H9 (cell line): Measurements from ENCODE around the gene DCUN1D4. TPM values are rescaled to one million over a fixed set of nuclear protein-coding genes. Genes with fewer than 3 reads are reported as not detected.

Source experiments
- DNase-seq: peaks from one replicate; pipeline ENCODE4 v3.0.0-alpha.2; 2017
- H2AFZ ChIP-seq: one replicate; pipeline ENCODE4 v1.6.1; 2013; ENCODE audit warnings: mild to moderate bottlenecking, low read length, control low read depth, moderate library complexity
- H2AK5ac ChIP-seq: 2 replicates; pipeline ENCODE4 v1.6.1; 2013; ENCODE audit warnings: low read length, control low read depth, mixed read lengths; ENCODE audit not compliant: insufficient read length
- H2BK120ac ChIP-seq: one replicate; pipeline ENCODE4 v1.6.1; 2013; ENCODE audit warnings: low read depth, mild to moderate bottlenecking, low read length, control low read depth, inconsistent platforms; ENCODE audit not compliant: poor library complexity, severe bottlenecking
- H2BK12ac ChIP-seq: 2 replicates; pipeline ENCODE4 v1.6.1; 2013; ENCODE audit warnings: low read length, control low read depth, mixed read lengths, low read depth; ENCODE audit not compliant: insufficient read length
- H2BK15ac ChIP-seq: 2 replicates; pipeline ENCODE4 v1.6.1; 2013; ENCODE audit warnings: low read depth, low read length, control low read depth
- H2BK20ac ChIP-seq: one replicate; pipeline ENCODE4 v1.6.1; 2013; ENCODE audit warnings: low read depth, mild to moderate bottlenecking, low read length, control low read depth, inconsistent platforms; ENCODE audit not compliant: poor library complexity, severe bottlenecking
- H2BK5ac ChIP-seq: 2 replicates; pipeline ENCODE4 v1.6.1; 2013; ENCODE audit warnings: low read length, control low read depth, mixed read lengths; ENCODE audit not compliant: insufficient read length
- H3K14ac ChIP-seq: 2 replicates; pipeline ENCODE4 v1.6.1; 2013; ENCODE audit warnings: low read length, control low read depth; ENCODE audit not compliant: insufficient read depth
- H3K18ac ChIP-seq: 2 replicates; pipeline ENCODE4 v1.6.1; 2013; ENCODE audit warnings: low read depth, mild to moderate bottlenecking, mixed read lengths, low read length, control low read depth; ENCODE audit not compliant: insufficient read length
- H3K23ac ChIP-seq: 2 replicates; pipeline ENCODE4 v1.6.1; 2013; ENCODE audit warnings: low read length, control low read depth, mixed read lengths, low read depth; ENCODE audit not compliant: insufficient read length
- H3K23me2 ChIP-seq: 2 replicates; pipeline ENCODE4 v1.6.1; 2013; ENCODE audit warnings: low read depth, mild to moderate bottlenecking, mixed read lengths, low read length, control low read depth; ENCODE audit not compliant: insufficient read length, poor library complexity, severe bottlenecking
- H3K27ac ChIP-seq: 2 replicates; pipeline ENCODE4 v1.5.1; 2013; ENCODE audit warnings: low read length, control low read depth, mixed read lengths, low read depth; ENCODE audit not compliant: insufficient read length
- H3K27me3 ChIP-seq: 2 replicates; pipeline ENCODE4 v1.6.1; 2013; ENCODE audit warnings: low read length, control low read depth, inconsistent platforms; ENCODE audit not compliant: insufficient read depth
- H3K4ac ChIP-seq: 2 replicates; pipeline ENCODE4 v1.6.1; 2013; ENCODE audit warnings: low read depth, mild to moderate bottlenecking, control low read depth, inconsistent platforms, low read length, moderate library complexity
- H3K4me1 ChIP-seq: 2 replicates; pipeline ENCODE4 v1.6.1; 2013; ENCODE audit warnings: low read length, control low read depth, inconsistent platforms; ENCODE audit not compliant: insufficient read depth
- H3K4me2 ChIP-seq: 2 replicates; pipeline ENCODE4 v1.6.1; 2013; ENCODE audit warnings: low read length, control low read depth, mixed read lengths; ENCODE audit not compliant: insufficient read length, insufficient read depth
- H3K56ac ChIP-seq: 2 replicates; pipeline ENCODE4 v1.6.1; 2013; ENCODE audit warnings: low read depth, mild to moderate bottlenecking, mixed read lengths, low read length, control low read depth; ENCODE audit not compliant: insufficient read length
- H3K79me1 ChIP-seq: 2 replicates; pipeline ENCODE4 v1.6.1; 2013; ENCODE audit warnings: low read depth, mild to moderate bottlenecking, moderate library complexity, low read length, control low read depth, inconsistent platforms; ENCODE audit not compliant: insufficient read depth, poor library complexity, severe bottlenecking
- H3K79me2 ChIP-seq: 2 replicates; pipeline ENCODE4 v1.6.1; 2013; ENCODE audit warnings: low read length, control low read depth, inconsistent platforms; ENCODE audit not compliant: insufficient read depth
- H3K9ac ChIP-seq: 2 replicates; pipeline ENCODE4 v1.6.1; 2013; ENCODE audit warnings: low read length, control low read depth, mixed read lengths; ENCODE audit not compliant: insufficient read length; ENCODE audit errors: extremely low read depth
- H3K9me3 ChIP-seq: one replicate; pipeline ENCODE4 v1.6.1; 2013; ENCODE audit warnings: low read depth, low read length, inconsistent platforms; ENCODE audit not compliant: control insufficient read depth
- H3T11ph ChIP-seq: one replicate; pipeline ENCODE4 v1.6.1; 2013; ENCODE audit warnings: mild to moderate bottlenecking, low read length, control low read depth, inconsistent platforms
- H4K20me1 ChIP-seq: one replicate; pipeline ENCODE4 v1.6.1; 2013; ENCODE audit not compliant: control insufficient read depth, insufficient read length, insufficient read depth
- H4K5ac ChIP-seq: 2 replicates; pipeline ENCODE4 v1.6.1; 2013; ENCODE audit warnings: low read depth, mild to moderate bottlenecking, mixed read lengths, low read length, control low read depth; ENCODE audit not compliant: insufficient read length
- H4K8ac ChIP-seq: replicated peaks from 2 replicates; pipeline ENCODE4 v1.6.1; 2013; ENCODE audit warnings: low read length, control low read depth, mixed read lengths, low read depth; ENCODE audit not compliant: insufficient read length
- H4K91ac ChIP-seq: 2 replicates; pipeline ENCODE4 v1.6.1; 2013; ENCODE audit warnings: low read depth, mild to moderate bottlenecking, moderate library complexity, mixed read lengths, low read length, control low read depth; ENCODE audit not compliant: insufficient read length
- H3K27ac Mint-ChIP-seq, 3 experiments: 2 replicates in 2 of 3; 3 replicates in 1 of 3; pipeline ENCODE4 v1.8.0; 2020 to 2021; ENCODE audit warnings: mixed read lengths in 3 of 3, mild to moderate bottlenecking in 1 of 3, moderate library complexity in 1 of 3
- H3K27me3 Mint-ChIP-seq: 2 replicates; pipeline ENCODE4 v1.8.0; 2021; ENCODE audit warnings: low read depth, mild to moderate bottlenecking, moderate library complexity, mixed read lengths
- H3K36me3 Mint-ChIP-seq, 3 experiments: 2 replicates in 2 of 3; 3 replicates in 1 of 3; pipeline ENCODE4 v1.8.0; 2020 to 2021; ENCODE audit warnings: low read depth in 3 of 3, mixed read lengths in 3 of 3; ENCODE audit not compliant: insufficient read depth in 1 of 3
- H3K4me1 Mint-ChIP-seq, 2 experiments: 2 replicates each; pipeline ENCODE4 v1.8.0; 2020; ENCODE audit warnings: mixed read lengths in 2 of 2
- H3K4me3 Mint-ChIP-seq, 2 experiments: 2 replicates in 1 of 2; 3 replicates in 1 of 2; pipeline ENCODE4 v1.8.0; 2020 to 2021; ENCODE audit warnings: mild to moderate bottlenecking in 2 of 2, mixed read lengths in 2 of 2, moderate library complexity in 1 of 2
- H3K9me3 Mint-ChIP-seq, 2 experiments: 2 replicates in 1 of 2; 3 replicates in 1 of 2; pipeline ENCODE4 v1.8.0; 2020; ENCODE audit warnings: mild to moderate bottlenecking in 2 of 2, mixed read lengths in 2 of 2, moderate library complexity in 1 of 2
- WGBS: extraction: QIAGEN DNeasy Blood & Tissue Kit; methylation state at CpG from one replicate; pipeline ENCODE4 v1.1.7; 2013; ENCODE audit warnings: missing lambda C conversion rate, low lambda C conversion rate, mixed read lengths; ENCODE audit not compliant: insufficient read length; ENCODE audit errors: extremely low coverage; 5-methylcytosine and 5-hydroxymethylcytosine counted together
- total RNA-seq: library from RNA; stranded (reverse); gene quantifications from 2 replicates; pipeline ENCODE4 v1.2.1, GENCODE V29; 2021
- TF ChIP-seq, protein P1 (sequence below): fragments of 200-600 bp; sonication (generic); conservative IDR thresholded peaks from 3 replicates; pipeline ENCODE4 v1.8.0; 2021; ENCODE audit warnings: antibody characterized with exemption, mild to moderate bottlenecking

Gene DCUN1D4
- total RNA-seq, 1 experiment from 2014 or later, result 46.7 TPM

GRCh38 chr4:51901363-51901762 is 58.4 kb downstream of the DCUN1D4 start:
- H3K79me1 ChIP-seq, result no peaks in the 10 kb centered on the region

More at GRCh38 chr4:51901363-51901762, 58.4 kb downstream of the DCUN1D4 start:
- Histone ChIP-seq H2BK12ac (no peak overlapping the region), H3K4me2 (no peak overlapping the region), H4K5ac (no peak overlapping the region), H4K8ac (no peak overlapping the region), H3K4me1 (no peaks in the 10 kb centered on the region), H3K18ac (no peak overlapping the region), H2AFZ (no peak overlapping the region), H3K4ac (no peak overlapping the region), H2BK5ac (no peak overlapping the region), H2BK120ac (no peak overlapping the region), H2BK20ac (no peak overlapping the region), H3K9ac (no peak overlapping the region), H3K9me3 (no peaks in the 10 kb centered on the region), H4K20me1 (no peaks in the 10 kb centered on the region), H3K27me3 (no peaks in the 10 kb centered on the region), H2AK5ac (no peak overlapping the region), H3K23me2 (no peaks in the 10 kb centered on the region), H3K79me2 (no peaks in the 10 kb centered on the region), H2BK15ac (no peak overlapping the region), H3T11ph (no peak overlapping the region), H4K91ac (no peak overlapping the region), H3K27ac (no peak overlapping the region), H3K56ac (no peak overlapping the region), H3K23ac (no peak overlapping the region), H3K14ac (no peak overlapping the region; the same call in 1 of the 2 replicates)
- H3K27ac Mint-ChIP-seq, result peak overlapping the region in 1 of 3 experiments; percentile 29; a peak in 2 of 7 replicates
- no CpG with 5 or more reads among the region's 5 CpGs for WGBS
- peaks cover 22 to 54% (median 52%) of the 10 kb centered on the region in 3 experiments; a peak in 6 of 7 replicates for H3K36me3 Mint-ChIP-seq
- H3K9me3 Mint-ChIP-seq, result no peaks in the 10 kb centered on the region
- H3K4me3 Mint-ChIP-seq, result no peak overlapping the region
- H3K27me3 Mint-ChIP-seq, result no peaks in the 10 kb centered on the region
- peaks cover 2 to 3% of the 10 kb centered on the region in 2 experiments; a peak in 1 of 4 replicates for H3K4me1 Mint-ChIP-seq
- TF ChIP-seq, protein P1, sequence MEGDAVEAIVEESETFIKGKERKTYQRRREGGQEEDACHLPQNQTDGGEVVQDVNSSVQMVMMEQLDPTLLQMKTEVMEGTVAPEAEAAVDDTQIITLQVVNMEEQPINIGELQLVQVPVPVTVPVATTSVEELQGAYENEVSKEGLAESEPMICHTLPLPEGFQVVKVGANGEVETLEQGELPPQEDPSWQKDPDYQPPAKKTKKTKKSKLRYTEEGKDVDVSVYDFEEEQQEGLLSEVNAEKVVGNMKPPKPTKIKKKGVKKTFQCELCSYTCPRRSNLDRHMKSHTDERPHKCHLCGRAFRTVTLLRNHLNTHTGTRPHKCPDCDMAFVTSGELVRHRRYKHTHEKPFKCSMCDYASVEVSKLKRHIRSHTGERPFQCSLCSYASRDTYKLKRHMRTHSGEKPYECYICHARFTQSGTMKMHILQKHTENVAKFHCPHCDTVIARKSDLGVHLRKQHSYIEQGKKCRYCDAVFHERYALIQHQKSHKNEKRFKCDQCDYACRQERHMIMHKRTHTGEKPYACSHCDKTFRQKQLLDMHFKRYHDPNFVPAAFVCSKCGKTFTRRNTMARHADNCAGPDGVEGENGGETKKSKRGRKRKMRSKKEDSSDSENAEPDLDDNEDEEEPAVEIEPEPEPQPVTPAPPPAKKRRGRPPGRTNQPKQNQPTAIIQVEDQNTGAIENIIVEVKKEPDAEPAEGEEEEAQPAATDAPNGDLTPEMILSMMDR, result no peak
- no peak for DNase-seq
